Central memory CD4-positive, alpha-beta T cell (primary cell): ENCODE measurements around the gene LCN15.
"Not testable (repeated sequence)": the region's sequence is repeated elsewhere in the genome, so short reads cannot be mapped to it uniquely, and the experiment has no call there.

ENCODE experiments used
- DNase-seq: peaks from one replicate; pipeline ENCODE4 v3.0.0; 2022
- total RNA-seq, 3 experiments: gene quantifications; one replicate each; lab custom pipeline; 2026; lab: John Stamatoyannopoulos, UW

Gene LCN15
- total RNA-seq: 0 reads per million in 3 experiments

GRCh38 chr9:136764301-136764891 is at the start of gene LCN15:
Gene LCN15 (minus strand): TSS chr9:136764518. CDS start chr9:136764488, 30 bp downstream.
- no peak for DNase-seq

- no peak for DNase-seq
Measured at GRCh38 chr9:136808806-136809158, 44.5 kb upstream of the LCN15 start.

GRCh38 chr9:136808075-136808805 is 43.9 kb upstream of the LCN15 start:
- DNase-seq: peak; percentile 46

- DNase-seq: peak; percentile 85
Measured at GRCh38 chr9:136807281-136808074, 43.2 kb upstream of the LCN15 start, which contains the start of gene RABL6. Gene RABL6 (plus strand): TSS chr9:136807948. CDS start chr9:136808197, 249 bp downstream.

- no peak for DNase-seq
Measured at GRCh38 chr9:136806631-136807201, 42.4 kb upstream of the LCN15 start.

- no peak for DNase-seq
Measured at GRCh38 chr9:136806067-136806466, 41.7 kb upstream of the LCN15 start.

- DNase-seq: no peak
Measured at GRCh38 chr9:136805207-136805740, 41.0 kb upstream of the LCN15 start.

GRCh38 chr9:136804509-136805206 is 40.3 kb upstream of the LCN15 start:
- no peak for DNase-seq

GRCh38 chr9:136803551-136804508 is 39.5 kb upstream of the LCN15 start:
- DNase-seq: no peak

GRCh38 chr9:136803009-136803550 is 38.8 kb upstream of the LCN15 start:
- not testable (repeated sequence) for DNase-seq

GRCh38 chr9:136802321-136802720 is 38.0 kb upstream of the LCN15 start:
- no peak for DNase-seq

- peak; percentile 71 for DNase-seq
Measured at GRCh38 chr9:136799854-136800657, 35.7 kb upstream of the LCN15 start.

- no peak for DNase-seq
Measured at GRCh38 chr9:136799079-136799853, 34.9 kb upstream of the LCN15 start.

GRCh38 chr9:136798708-136799078 is 34.4 kb upstream of the LCN15 start:
- no peak for DNase-seq

GRCh38 chr9:136796775-136797347 is 32.5 kb upstream of the LCN15 start:
- DNase-seq: not testable (repeated sequence)

GRCh38 chr9:136796238-136796774 is 32.0 kb upstream of the LCN15 start, which contains the start of gene CCDC183:
Gene CCDC183 (plus strand): TSS chr9:136796338. CDS start chr9:136796398, 60 bp downstream.
- DNase-seq: no peak

- DNase-seq: no peak
Measured at GRCh38 chr9:136795000-136795348, 30.7 kb upstream of the LCN15 start.

GRCh38 chr9:136794281-136794999 is 30.1 kb upstream of the LCN15 start:
- DNase-seq: no peak
